ENCODE results near the gene HIGD1B.

DNA sequence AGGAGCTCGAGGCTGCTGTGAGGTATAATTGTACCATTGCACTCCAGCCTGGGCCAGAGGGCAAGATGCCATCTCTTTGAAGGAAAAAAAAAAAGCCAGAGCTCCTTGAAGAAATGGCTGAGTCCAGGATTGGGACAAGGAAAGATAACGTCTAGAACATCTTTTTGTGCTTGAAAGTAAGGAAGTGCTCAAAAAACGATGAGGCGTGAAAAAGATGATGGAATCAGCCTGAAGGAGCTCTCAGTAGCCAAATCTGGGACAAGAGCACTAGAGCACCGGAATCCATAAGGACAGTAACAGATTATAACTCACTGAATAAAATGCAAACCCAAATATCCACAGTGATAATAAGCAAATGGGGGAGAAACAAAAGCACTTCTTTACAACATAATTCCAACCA, 29.4 kb downstream of the HIGD1B start:
- no peak for TF ChIP-seq RAD21 (IDR thresholded peaks at IDR 0.05; ENCODE audit: low read length)
- TF ChIP-seq, protein P1, sequence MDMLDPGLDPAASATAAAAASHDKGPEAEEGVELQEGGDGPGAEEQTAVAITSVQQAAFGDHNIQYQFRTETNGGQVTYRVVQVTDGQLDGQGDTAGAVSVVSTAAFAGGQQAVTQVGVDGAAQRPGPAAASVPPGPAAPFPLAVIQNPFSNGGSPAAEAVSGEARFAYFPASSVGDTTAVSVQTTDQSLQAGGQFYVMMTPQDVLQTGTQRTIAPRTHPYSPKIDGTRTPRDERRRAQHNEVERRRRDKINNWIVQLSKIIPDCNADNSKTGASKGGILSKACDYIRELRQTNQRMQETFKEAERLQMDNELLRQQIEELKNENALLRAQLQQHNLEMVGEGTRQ (IDR thresholded peaks at IDR 0.05; ENCODE audit: low read depth, low read length), result no peak
- no peak for TF ChIP-seq SMC3 (IDR thresholded peaks at IDR 0.05; ENCODE audit: low read depth, low read length)
- TF ChIP-seq, protein P2, sequence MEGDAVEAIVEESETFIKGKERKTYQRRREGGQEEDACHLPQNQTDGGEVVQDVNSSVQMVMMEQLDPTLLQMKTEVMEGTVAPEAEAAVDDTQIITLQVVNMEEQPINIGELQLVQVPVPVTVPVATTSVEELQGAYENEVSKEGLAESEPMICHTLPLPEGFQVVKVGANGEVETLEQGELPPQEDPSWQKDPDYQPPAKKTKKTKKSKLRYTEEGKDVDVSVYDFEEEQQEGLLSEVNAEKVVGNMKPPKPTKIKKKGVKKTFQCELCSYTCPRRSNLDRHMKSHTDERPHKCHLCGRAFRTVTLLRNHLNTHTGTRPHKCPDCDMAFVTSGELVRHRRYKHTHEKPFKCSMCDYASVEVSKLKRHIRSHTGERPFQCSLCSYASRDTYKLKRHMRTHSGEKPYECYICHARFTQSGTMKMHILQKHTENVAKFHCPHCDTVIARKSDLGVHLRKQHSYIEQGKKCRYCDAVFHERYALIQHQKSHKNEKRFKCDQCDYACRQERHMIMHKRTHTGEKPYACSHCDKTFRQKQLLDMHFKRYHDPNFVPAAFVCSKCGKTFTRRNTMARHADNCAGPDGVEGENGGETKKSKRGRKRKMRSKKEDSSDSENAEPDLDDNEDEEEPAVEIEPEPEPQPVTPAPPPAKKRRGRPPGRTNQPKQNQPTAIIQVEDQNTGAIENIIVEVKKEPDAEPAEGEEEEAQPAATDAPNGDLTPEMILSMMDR (conservative IDR thresholded peaks at IDR 0.05; ENCODE audit: low read depth, low read length), result no peak
- TF ChIP-seq NFE2L2 (IDR thresholded peaks at IDR 0.05; ENCODE audit: low read depth, low read length), result no peak
- no peak for TF ChIP-seq POLR2A (IDR thresholded peaks at IDR 0.05; ENCODE audit: low read depth, low read length)
- TF ChIP-seq RFX5 (IDR thresholded peaks at IDR 0.05; ENCODE audit: low read depth, low read length), result no peak
- TF ChIP-seq, protein P3, sequence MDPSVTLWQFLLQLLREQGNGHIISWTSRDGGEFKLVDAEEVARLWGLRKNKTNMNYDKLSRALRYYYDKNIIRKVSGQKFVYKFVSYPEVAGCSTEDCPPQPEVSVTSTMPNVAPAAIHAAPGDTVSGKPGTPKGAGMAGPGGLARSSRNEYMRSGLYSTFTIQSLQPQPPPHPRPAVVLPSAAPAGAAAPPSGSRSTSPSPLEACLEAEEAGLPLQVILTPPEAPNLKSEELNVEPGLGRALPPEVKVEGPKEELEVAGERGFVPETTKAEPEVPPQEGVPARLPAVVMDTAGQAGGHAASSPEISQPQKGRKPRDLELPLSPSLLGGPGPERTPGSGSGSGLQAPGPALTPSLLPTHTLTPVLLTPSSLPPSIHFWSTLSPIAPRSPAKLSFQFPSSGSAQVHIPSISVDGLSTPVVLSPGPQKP (IDR thresholded peaks at IDR 0.05; ENCODE audit: borderline replicate concordance, low read depth, low read length), result no peak

All from IMR-90 (cell line).